HCEC 1CT (cell line): ENCODE data around the gene DNAH8.

Experiments
- DNase-seq: peaks from one replicate; pipeline ENCODE4 v3.0.0-alpha.2; 2017

DNAH8 gene

GRCh38 chr6:39057251-39058155 is 342.4 kb downstream of the DNAH8 start:
- DNase-seq = no peak

GRCh38 chr6:39058471-39059147 is 343.5 kb downstream of the DNAH8 start:
- no peak for DNase-seq

- DNase-seq = no peak
These were observed 344.6 kb downstream of the DNAH8 start for GRCh38 chr6:39059496-39060310.

- no peak for DNase-seq
These were observed 345.5 kb downstream of the DNAH8 start for GRCh38 chr6:39060467-39061160.

GRCh38 chr6:39061182-39061581 is 346.1 kb downstream of the DNAH8 start:
- no peak for DNase-seq

- DNase-seq = no peak
These were observed 346.5 kb downstream of the DNAH8 start for GRCh38 chr6:39061588-39061987.

GRCh38 chr6:39062014-39062740 is 347.1 kb downstream of the DNAH8 start:
- DNase-seq = no peak

GRCh38 chr6:39063526-39063925 is 348.4 kb downstream of the DNAH8 start:
- no peak for DNase-seq

- DNase-seq = no peak
These were observed 350.4 kb downstream of the DNAH8 start for GRCh38 chr6:39065561-39065960.

- DNase-seq = no peak
These were observed 353.3 kb downstream of the DNAH8 start for GRCh38 chr6:39068391-39068790.

- DNase-seq = no peak
These were observed 357.7 kb downstream of the DNAH8 start for GRCh38 chr6:39072830-39073229.

- no peak for DNase-seq
These were observed 358.6 kb downstream of the DNAH8 start for GRCh38 chr6:39073471-39074355.

- DNase-seq = no peak
These were observed 359.4 kb downstream of the DNAH8 start for GRCh38 chr6:39074486-39074885.

GRCh38 chr6:39075010-39075686 is 360.0 kb downstream of the DNAH8 start:
- no peak for DNase-seq

- no peak for DNase-seq
These were observed 360.9 kb downstream of the DNAH8 start for GRCh38 chr6:39075807-39076622.

- no peak for DNase-seq
These were observed 361.8 kb downstream of the DNAH8 start for GRCh38 chr6:39076623-39077535.

GRCh38 chr6:39077882-39078594 is 362.9 kb downstream of the DNAH8 start:
- no peak for DNase-seq

GRCh38 chr6:39078695-39079094 is 363.6 kb downstream of the DNAH8 start:
- no peak for DNase-seq
